GM19193 (cell line): ENCODE data around the gene LBX2.
A peak's percentile ranks its signal among the peaks of the same experiment; 100 is the strongest.

Experiments
- POLR2A ChIP-seq: IDR thresholded peaks from 4 replicates; pipeline ENCODE4 v1.6.1; 2011; ENCODE audit not compliant: insufficient read depth, insufficient read length; ENCODE audit errors: extremely low read depth

LBX2 gene

DNA sequence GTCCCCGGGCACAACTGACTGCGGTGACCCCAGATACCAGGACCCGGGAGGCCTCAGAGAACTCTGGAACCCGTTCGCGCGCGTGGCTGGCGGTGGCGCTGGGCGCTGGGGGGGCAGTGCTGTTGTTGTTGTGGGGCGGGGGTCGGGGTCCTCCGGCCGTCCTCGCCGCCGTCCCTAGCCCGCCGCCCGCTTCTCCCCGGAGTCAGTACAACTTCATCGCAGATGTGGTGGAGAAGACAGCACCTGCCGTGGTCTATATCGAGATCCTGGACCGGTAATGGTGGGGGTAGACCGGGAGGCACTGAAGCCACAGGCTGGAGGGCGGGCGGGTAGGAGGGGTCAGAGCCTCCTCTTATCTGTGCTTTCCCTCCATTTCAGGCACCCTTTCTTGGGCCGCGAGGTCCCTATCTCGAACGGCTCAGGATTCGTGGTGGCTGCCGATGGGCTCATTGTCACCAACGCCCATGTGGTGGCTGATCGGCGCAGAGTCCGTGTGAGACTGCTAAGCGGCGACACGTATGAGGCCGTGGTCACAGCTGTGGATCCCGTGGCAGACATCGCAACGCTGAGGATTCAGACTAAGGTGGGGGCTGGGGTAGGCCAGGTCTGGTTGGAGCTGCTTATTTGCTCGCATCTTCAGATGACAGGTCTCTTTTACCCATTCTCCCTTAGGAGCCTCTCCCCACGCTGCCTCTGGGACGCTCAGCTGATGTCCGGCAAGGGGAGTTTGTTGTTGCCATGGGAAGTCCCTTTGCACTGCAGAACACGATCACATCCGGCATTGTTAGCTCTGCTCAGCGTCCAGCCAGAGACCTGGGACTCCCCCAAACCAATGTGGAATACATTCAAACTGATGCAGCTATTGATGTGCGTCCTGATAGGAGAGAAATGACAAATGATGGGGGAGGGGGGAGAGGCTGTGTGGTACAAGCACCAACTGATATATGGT is 31.1 kb upstream of the LBX2 start:
- TF ChIP-seq POLR2A = peak; percentile 51

DNA sequence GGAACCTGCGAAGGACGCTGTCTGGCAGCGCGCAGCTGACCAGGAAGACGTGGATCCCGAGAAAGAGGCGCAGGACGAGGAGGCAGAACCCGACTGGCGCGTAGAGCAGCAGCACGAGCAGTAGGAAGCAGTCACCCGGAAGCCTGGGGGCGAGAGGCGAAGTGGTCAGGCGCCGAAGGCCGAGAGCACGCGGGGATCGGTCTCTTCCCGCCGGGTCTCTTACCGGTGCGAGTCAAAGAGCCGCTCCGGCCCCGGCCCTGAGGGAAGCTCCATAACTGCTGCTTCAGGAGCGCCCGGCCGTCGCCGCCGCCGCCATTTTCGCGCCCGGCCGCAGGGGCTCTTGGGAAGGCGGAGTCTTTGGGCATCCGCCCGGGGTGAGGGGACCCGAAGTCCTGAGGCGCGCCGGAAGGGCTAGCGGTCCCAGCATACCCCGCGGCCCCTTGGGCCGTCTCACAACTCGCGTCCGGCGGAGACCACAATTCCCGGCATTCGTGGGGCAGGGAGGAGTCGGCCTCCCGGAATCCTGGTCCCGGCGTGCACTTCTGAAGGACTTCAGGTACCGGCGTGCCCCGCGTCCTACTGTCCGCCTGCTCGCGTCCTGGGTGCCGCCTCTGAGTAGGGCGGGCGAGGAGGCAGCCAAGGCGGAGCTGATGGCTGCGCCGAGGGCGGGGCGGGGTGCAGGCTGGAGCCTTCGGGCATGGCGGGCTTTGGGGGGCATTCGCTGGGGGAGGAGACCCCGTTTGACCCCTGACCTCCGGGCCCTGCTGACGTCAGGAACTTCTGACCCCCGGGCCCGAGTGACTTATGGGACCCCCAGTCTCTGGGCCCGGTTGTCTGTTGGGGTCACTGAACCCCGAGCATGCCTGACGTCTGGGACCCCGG is 30.2 kb upstream of the LBX2 start, which contains the start of the genes AUP1 and HTRA2:
TSS of gene AUP1 (minus strand) at position 350 of the 882 bp plus-strand sequence. CDS start at position 273, 77 bp downstream.
TSS of gene HTRA2 (plus strand) at position 577 of the 882 bp plus-strand sequence. CDS start at position 651, 74 bp downstream.
- peak; percentile 98 for TF ChIP-seq POLR2A

DNA sequence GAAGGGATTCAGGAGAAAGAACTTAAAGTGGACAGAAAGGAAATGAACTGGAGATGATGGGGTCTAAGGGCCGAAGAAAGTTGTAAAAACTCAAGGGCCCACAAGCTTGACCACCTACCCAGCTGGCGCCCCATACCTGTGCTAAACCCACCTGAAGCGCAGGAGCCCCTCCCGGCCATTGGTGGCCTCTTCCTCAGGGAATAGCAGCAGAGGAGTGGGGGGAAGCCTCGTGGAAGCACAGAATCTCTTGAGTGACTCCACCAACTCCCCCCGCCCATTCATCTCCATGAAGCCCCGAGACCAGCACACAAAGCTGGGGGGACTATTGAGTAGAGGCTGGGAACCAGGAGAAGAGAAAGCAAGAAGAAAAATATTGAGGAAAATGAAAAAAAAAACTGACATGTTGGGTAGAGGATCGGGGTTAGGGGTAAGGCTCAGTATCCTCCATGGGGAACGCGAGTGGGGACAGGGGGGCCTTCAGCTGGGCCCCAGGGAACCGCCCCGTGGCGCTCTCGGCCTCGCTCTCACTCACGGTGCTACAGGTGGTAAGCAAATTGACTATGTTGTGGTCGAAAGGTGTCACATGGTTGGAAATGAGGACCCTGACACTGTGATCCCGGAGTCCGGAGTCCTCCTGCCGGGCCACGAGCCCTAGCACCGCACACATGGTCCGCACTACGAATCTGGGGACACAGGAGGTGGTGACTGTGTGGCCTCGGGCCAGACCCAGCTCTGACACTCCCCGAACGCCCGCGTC is 29.4 kb upstream of the LBX2 start:
- TF ChIP-seq POLR2A = no peak

DNA sequence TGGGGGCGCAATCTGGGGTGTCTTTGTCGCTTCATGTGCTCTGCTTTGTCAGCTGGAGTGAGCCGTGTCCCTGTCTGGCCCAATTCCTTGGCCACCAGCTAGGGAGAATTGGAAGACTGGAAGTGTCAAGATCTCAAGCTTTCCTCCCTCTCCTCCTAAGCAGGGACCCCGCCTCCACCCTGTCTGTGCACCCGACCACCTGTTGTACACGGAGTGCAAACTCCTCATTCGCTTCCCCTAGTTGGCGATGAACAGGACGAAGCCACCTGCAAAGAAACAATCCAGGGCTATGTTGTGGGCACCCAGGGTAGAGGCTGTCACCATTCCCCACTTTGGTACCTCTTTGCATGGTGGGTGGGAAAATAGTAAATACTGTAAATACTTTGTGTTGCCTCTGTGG is 28.3 kb upstream of the LBX2 start:
- TF ChIP-seq POLR2A = no peak

DNA sequence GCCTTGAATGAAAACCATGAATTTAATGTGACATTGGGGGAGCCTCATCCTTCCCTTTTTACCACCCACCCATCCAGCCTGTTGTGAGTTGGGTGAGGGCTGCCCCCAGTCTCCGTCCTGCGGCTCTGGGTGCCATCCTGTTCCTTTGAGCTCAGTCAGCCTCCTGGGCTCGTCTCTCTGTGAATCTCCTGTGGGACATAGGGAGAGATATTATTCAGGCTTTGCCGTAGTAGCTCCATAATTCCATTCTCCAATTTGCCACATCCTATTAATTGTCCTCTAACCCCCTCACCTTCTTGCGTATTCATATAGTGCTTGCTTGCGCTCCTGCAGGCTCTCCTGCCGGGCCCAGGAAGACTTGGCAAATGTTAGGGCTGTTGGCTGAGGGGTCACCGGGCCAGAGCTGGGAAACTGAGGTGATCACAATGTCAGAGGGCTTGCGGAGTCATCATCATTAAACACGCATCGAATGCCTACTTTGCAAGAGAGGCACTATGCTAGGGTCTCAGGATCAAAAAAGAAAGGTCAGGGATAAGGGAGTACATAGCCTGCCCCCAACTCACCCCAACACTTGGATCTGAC is 27.3 kb upstream of the LBX2 start:
- no peak for TF ChIP-seq POLR2A

DNA sequence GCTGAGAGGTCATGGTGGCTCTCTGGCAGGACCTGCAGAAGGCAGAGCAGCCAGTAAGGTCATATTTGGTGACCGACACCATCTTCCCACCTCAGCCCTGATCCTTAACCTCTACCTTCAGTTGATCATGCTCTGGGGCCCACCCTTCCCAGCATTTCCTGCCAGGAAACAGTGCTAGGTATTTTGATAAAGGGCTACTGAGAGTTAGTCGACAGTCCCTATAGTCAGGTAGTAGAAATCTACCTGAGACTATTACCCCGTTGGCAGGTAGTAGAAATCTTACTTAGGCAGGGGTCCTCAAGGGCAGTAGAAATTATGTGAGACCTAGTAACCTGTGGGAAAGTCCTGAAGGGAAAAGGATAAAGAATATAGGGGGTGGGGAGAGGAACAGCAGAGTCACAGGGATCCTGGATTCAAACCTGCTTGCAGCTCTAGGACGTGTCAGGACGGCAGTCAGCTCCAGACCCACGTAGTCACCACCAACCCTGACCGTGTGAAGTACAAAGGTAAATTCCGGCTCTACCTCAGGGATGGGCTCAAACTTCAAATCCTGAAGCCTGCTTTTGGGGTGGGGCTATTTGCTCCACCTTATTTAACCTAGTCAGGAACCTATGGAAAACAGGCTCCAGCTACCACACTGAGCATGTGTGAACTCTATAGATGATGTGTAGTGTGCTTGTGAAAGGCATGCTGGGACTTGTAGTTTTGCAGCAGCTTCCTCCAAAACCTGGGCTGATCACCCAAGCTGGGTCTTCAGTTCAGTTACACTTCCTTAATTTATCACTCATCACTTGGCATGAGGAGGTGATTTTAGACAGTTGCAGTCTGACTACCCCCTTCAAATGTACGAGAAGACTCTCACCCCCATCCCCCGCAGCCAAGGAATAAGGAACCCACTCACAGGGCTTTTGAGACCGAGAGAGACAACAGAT is 26.6 kb upstream of the LBX2 start, which contains the start of gene DQX1:
TSS of gene DQX1 (minus strand) at position 515 of the 932 bp plus-strand sequence. CDS start at position 13, 502 bp downstream.
- TF ChIP-seq POLR2A = no peak

DNA sequence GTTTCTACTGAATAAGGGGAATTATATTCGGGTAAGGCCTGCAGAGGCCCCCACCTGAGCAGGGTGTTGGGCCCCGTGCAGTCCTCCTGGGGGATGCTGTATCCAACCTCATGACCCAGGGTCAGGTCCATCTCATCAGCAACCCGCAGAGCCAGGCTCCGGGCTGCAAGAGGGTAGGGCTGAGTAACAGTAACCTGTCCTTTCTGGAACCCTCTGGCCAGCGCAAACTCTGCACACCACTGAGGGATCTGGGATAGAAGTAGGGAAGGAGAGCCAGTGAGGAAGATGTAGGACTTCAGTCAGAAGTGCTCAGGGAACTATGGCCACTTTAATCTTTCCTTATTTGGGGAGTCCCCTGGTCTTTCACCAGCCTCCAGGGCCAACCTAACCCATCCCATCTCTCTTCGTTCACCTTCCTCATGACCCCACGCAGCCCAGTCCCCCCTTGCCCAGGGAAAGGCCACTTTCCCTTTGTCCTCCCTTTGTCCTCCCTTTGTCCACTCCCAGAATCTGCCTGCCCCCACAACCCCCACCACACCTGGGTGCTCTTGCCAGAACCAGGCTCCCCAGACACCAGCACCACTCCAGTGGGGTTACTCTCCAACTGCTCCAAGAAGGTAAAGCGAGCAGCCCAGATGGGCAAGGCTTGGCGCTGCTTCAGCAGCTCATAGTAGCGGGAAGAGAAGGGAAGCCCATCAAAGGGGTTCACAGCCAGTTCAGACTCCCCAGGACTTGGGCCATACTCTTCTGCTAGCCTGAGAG is 25.7 kb upstream of the LBX2 start:
- TF ChIP-seq POLR2A = no peak

DNA sequence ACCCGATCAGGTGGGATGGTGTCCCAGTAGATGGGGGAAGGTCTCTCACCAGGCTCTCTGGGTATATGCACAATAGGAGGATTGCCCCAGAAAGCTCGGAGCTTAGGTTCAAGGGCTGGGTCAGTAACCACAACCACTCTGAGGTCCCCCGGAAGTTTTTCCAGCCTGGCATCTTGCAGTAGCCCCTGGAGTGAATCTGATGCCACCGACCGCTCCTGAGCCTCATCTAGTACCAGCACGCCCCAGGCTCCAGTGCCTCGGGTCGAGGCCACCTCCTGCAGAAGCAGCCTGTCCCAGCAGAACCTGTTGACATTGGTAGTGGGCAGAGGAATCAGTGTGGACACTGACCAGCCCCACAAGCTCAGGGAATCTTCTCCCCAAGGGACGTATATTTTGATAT is 24.6 kb upstream of the LBX2 start:
- TF ChIP-seq POLR2A = no peak

DNA sequence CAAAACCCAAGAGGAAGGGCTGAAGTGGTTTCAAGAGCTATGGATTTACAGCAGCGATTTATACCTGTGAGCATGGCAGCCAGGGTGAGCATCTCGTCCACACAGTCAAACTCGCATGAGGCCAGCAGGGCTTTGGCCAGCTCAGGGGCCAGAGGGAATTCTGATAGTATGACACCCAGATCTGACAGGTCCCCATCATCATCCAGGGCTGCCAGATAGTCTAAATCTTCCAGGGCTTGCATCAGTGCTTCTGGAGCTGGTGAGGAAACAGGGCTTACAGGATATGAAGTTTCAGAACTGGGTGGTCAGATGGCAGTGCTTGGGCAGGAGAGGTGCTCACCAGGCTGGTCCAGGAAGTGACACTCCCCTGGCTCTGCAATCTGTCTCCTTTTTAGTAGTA is 23.1 kb upstream of the LBX2 start:
- TF ChIP-seq POLR2A = no peak

DNA sequence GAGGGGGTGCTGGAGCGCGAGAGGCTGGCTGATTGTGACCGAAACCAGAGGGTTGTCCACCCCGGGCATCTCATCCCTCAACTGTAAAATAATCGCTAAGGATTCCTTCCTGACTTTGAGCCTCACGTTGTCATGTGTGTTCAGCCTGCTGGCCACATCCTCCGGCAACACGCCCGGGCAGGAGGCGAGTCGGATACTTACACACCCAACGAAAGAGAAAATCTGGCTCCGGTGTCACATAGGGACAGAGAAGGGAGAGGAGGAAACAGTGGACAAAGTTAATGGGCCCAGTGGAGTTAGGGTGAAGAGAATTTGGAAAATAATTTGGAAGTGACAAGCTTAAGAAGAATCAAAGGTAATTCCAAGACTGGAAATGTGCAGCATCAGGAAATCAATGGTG is 17.2 kb upstream of the LBX2 start:
- no peak for TF ChIP-seq POLR2A

DNA sequence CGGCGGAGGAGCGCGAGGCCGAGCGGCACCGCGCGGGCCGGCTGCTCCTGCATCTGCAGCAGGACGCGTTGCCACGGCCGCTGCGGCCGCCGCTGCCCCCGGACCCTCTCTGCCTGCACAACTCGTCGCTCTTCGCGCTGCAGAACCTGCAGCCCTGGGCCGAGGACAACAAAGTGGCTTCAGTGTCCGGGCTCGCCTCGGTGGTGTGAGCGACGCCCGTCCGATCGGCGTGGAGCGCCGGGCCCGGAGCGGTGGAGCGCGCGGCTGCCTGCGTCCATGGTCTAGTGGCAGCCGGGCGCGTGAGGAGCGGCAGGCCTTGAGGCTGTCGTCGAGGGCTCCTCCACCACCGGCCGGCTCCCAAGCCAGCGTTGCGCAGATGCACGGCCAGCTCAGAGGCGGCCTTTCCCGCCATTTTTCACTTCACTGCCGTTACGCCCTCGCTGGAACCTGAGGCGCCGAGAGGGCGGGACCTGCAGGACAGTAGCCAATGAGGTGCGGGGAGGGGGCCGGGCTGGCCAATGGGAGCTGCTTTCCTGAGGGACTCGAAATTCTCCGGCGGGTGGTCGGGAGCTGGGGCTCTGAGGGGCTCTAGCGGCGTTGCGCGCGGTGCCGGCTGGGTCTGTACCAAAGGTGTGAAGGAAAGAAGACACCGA is 16.7 kb upstream of the LBX2 start:
- no peak for TF ChIP-seq POLR2A
